ENCODE data around the gene CRB1.

Gene CRB1

GRCh38 chr1:197355248-197355995 lies 87.4 kb downstream of the CRB1 start:
- DNase-seq (ENCODE audit: insufficient read length, low spot score) (no peak), FAIRE-seq (no peak)
- TF ChIP-seq CTCF (IDR thresholded peaks at IDR 0.05; ENCODE audit: insufficient read depth, missing control alignments): no peak

GRCh38 chr1:197356723-197357533 lies 88.9 kb downstream of the CRB1 start:
- DNase-seq (ENCODE audit: insufficient read length, low spot score) (peak; percentile 20), FAIRE-seq (peak; percentile 96)
- TF ChIP-seq CTCF (IDR thresholded peaks at IDR 0.05; ENCODE audit: insufficient read depth, missing control alignments): peak; percentile 95

GRCh38 chr1:197358959-197359358 lies 90.9 kb downstream of the CRB1 start:
- FAIRE-seq (no peak), DNase-seq (ENCODE audit: insufficient read length, low spot score) (no peak)
- TF ChIP-seq CTCF (IDR thresholded peaks at IDR 0.05; ENCODE audit: insufficient read depth, missing control alignments): no peak

GRCh38 chr1:197360068-197360467 lies 92.0 kb downstream of the CRB1 start:
- TF ChIP-seq CTCF (IDR thresholded peaks at IDR 0.05; ENCODE audit: insufficient read depth, missing control alignments): no peak
- DNase-seq (ENCODE audit: insufficient read length, low spot score) (no peak), FAIRE-seq (no peak)

- no peak for TF ChIP-seq CTCF (IDR thresholded peaks at IDR 0.05; ENCODE audit: insufficient read depth, missing control alignments)
- FAIRE-seq (no peak), DNase-seq (ENCODE audit: insufficient read length, low spot score) (no peak)
Measured at GRCh38 chr1:197362871-197363270, 94.8 kb downstream of the CRB1 start.

GRCh38 chr1:197363855-197364254 lies 95.8 kb downstream of the CRB1 start:
- FAIRE-seq (no peak), DNase-seq (ENCODE audit: insufficient read length, low spot score) (no peak)
- no peak for TF ChIP-seq CTCF (IDR thresholded peaks at IDR 0.05; ENCODE audit: insufficient read depth, missing control alignments)

GRCh38 chr1:197366996-197367395 lies 98.9 kb downstream of the CRB1 start:
- FAIRE-seq (no peak), DNase-seq (ENCODE audit: insufficient read length, low spot score) (no peak)
- no peak for TF ChIP-seq CTCF (IDR thresholded peaks at IDR 0.05; ENCODE audit: insufficient read depth, missing control alignments)

Measured in D721Med (cell line).